HepG2 (cell line): ENCODE measurements around the gene GANC. TPM values are rescaled to one million over a fixed set of nuclear protein-coding genes. Genes with fewer than 3 reads are reported as not detected.

ENCODE experiments used
- ATAC-seq: fragments of 200-7000 bp; cut with Tn5 transposase; 3 replicates; pipeline ENCODE4 v1.9.1; 2020; ENCODE audit warnings: mild to moderate bottlenecking, moderate library complexity
- BruUV-seq: library from RNA; stranded (reverse); fragments of 400-500 nt; replicated peaks from 2 replicates; lab custom pipeline; 2021; lab: Mats Ljungman, UMichigan
- CTCF ChIA-PET: fragments of 300-600 bp; formaldehyde crosslinking; extraction: SDS; loops from one replicate; lab custom pipeline; 2021; ENCODE audit warnings: low total read pairs, inconsistent platforms, low intra/inter-chr PET ratio; lab: Yijun Ruan, JAX
- POLR2A ChIA-PET: fragments of 350-600 bp; sonication (Branson Sonifier 250); formaldehyde crosslinking; loops from one replicate; lab custom pipeline; 2020; ENCODE audit warnings: antibody characterized with exemption, inconsistent platforms; lab: Yijun Ruan, JAX
- DNase-seq: peaks from one replicate; pipeline ENCODE4 v3.0.0-alpha.2; 2015; ENCODE audit warnings: low spot score
- FAIRE-seq: peaks from 3 replicates; lab custom pipeline; 2011; peaks lifted over from hg19 to GRCh38; lab: Jason Lieb, UNC
- H2AFZ ChIP-seq: one replicate; pipeline ENCODE4 v1.6.1; 2011; ENCODE audit warnings: low read length, inconsistent platforms
- H3K27ac ChIP-seq: fragments of 300-600 bp; 3 replicates; pipeline ENCODE4 v1.8.0; 2011; ENCODE audit warnings: mixed run types, mild to moderate bottlenecking, mixed read lengths, low read length, inconsistent platforms; ENCODE audit not compliant: insufficient read depth; ENCODE audit errors: extremely low read length
- H3K27me3 ChIP-seq, 2 experiments: fragments of 200-600 bp in 1 of 2; 2 replicates in 1 of 2; 3 replicates in 1 of 2; pipeline versions ENCODE4 v1.6.0 to v1.8.0; 2011; ENCODE audit warnings: low read length in 2 of 2, mild to moderate bottlenecking in 2 of 2, moderate library complexity in 2 of 2, inconsistent platforms in 1 of 2; ENCODE audit not compliant: insufficient read depth in 2 of 2, control insufficient read depth in 1 of 2
- H3K36me3 ChIP-seq, 2 experiments: fragments of 200-600 bp in 1 of 2; replicated peaks in 1 of 2; 2 replicates in 1 of 2; 3 replicates in 1 of 2; pipeline versions ENCODE4 v1.5.1 to v1.8.0; 2011; ENCODE audit warnings: low read length in 2 of 2, inconsistent platforms in 1 of 2; ENCODE audit not compliant: insufficient read depth in 2 of 2, control insufficient read depth in 1 of 2
- H3K4me1 ChIP-seq: 2 replicates; pipeline ENCODE4 v1.5.1; 2012; ENCODE audit warnings: low read length, inconsistent platforms; ENCODE audit not compliant: insufficient read depth
- H3K4me2 ChIP-seq: 2 replicates; pipeline ENCODE4 v1.6.0; 2011; ENCODE audit warnings: low read depth, low read length, inconsistent platforms
- H3K4me3 ChIP-seq, 3 experiments: fragments of 200-600 bp in 1 of 3; sonication (generic), shearing (Covaris generic) in 1 of 3; replicated peaks in 1 of 3; 2 replicates each; pipeline ENCODE4 v1.5.1; 2011 to 2016; ENCODE audit warnings: low read length in 3 of 3, inconsistent platforms in 2 of 3, low read depth in 2 of 3, mild to moderate bottlenecking in 2 of 3, control low read depth in 1 of 3, mixed read lengths in 1 of 3; ENCODE audit not compliant: insufficient read depth in 1 of 3
- H3K79me2 ChIP-seq: one replicate; pipeline ENCODE4 v1.6.1; 2011; ENCODE audit warnings: low read length, inconsistent platforms; ENCODE audit not compliant: insufficient read depth
- H3K9ac ChIP-seq: 2 replicates; pipeline ENCODE4 v1.6.0; 2011; ENCODE audit warnings: mild to moderate bottlenecking, low read depth, low read length, inconsistent platforms; ENCODE audit not compliant: insufficient read depth
- H3K9me3 ChIP-seq: 2 replicates; pipeline ENCODE4 v1.5.1; 2012; ENCODE audit warnings: mild to moderate bottlenecking, low read length
- H4K20me1 ChIP-seq: 2 replicates; pipeline ENCODE4 v1.6.0; 2011; ENCODE audit warnings: inconsistent platforms, mild to moderate bottlenecking, low read length, moderate library complexity; ENCODE audit not compliant: insufficient read depth
- PRMT3 ChIP-seq: sonication (generic); formaldehyde crosslinking; IDR thresholded peaks from 2 replicates; pipeline ENCODE4 v1.8.1; 2022; ENCODE audit warnings: low read depth, mild to moderate bottlenecking, moderate library complexity, missing genetic modification reagents, borderline replicate concordance
- RAD21 ChIP-seq: fragments of 450-650 bp; formaldehyde crosslinking; IDR thresholded peaks from 2 replicates; pipeline ENCODE4 v1.5.0; 2020; ENCODE audit warnings: mild to moderate bottlenecking
- SETDB1 ChIP-seq: sonication (generic); formaldehyde crosslinking; IDR thresholded peaks from 2 replicates; pipeline ENCODE4 v1.5.1; 2020; ENCODE audit warnings: missing genetic modification reagents, mild to moderate bottlenecking, borderline replicate concordance
- ZC3H13 ChIP-seq: sonication (generic); formaldehyde crosslinking; IDR thresholded peaks from 2 replicates; pipeline ENCODE4 v1.8.1; 2023; ENCODE audit warnings: mild to moderate bottlenecking, missing genetic modification reagents, moderate library complexity
- ZMYM4 ChIP-seq: sonication (generic); formaldehyde crosslinking; IDR thresholded peaks from 2 replicates; pipeline ENCODE4 v1.8.1; 2023; ENCODE audit warnings: mild to moderate bottlenecking, missing genetic modification reagents
- ZNF3 ChIP-seq: IDR thresholded peaks from 2 replicates; pipeline ENCODE4 v1.7.0; 2017; ENCODE audit warnings: inconsistent platforms
- ZNF576 ChIP-seq: sonication (generic); formaldehyde crosslinking; IDR thresholded peaks from 2 replicates; pipeline ENCODE4 v1.4.0; 2020; ENCODE audit warnings: mild to moderate bottlenecking, missing genetic modification reagents
- ZNF691 ChIP-seq: sonication (generic); formaldehyde crosslinking; IDR thresholded peaks from 2 replicates; pipeline ENCODE4 v1.4.0; 2020; ENCODE audit warnings: missing genetic modification reagents, low read depth, mild to moderate bottlenecking, borderline replicate concordance
- ZNF747 ChIP-seq: sonication (generic); formaldehyde crosslinking; IDR thresholded peaks from 2 replicates; pipeline ENCODE4 v1.8.1; 2023; ENCODE audit warnings: missing genetic modification reagents, mild to moderate bottlenecking, borderline replicate concordance
- WGBS: methylation state at CpG from one replicate; pipeline ENCODE4 v1.1.6; 2017; ENCODE audit warnings: low lambda C conversion rate; 5-methylcytosine and 5-hydroxymethylcytosine counted together
- in situ Hi-C: cut with HindIII; loops from 2 replicates; pipeline ENCODE4 v1.10.0; 2017; ENCODE audit warnings: low pct_unique_long_range_greater_than_20kb; ENCODE audit not compliant: extremely low pct_ligation_motif_present
- intact Hi-C: fragments of 100-400 bp; cut with micrococcal nuclease; formaldehyde crosslinking; loops from one replicate; pipeline ENCODE4 v1.10.0; 2022; ENCODE audit not compliant: unreplicated experiment
- polyA plus RNA-seq, 8 experiments: library from polyadenylated mRNA; depleted of rRNA in 3 of 8; stranded (reverse) in 7 of 8; unstranded in 1 of 8; fragments of >200 nt; fragmentation: Illumina TruSeq in 4 of 8; extraction: Trizol in 4 of 8; gene quantifications; 2 replicates each; pipeline versions ENCODE4 v1.2.1 to v1.2.3, GENCODE V29; 2011 to 2016; ENCODE audit warnings: low read depth in 4 of 8, missing spikeins in 1 of 8, mixed read lengths in 1 of 8; ENCODE audit not compliant: insufficient read depth in 1 of 8
- total RNA-seq, 5 experiments: library from RNA; depleted of rRNA; stranded (reverse); fragments of >200 nt; fragmentation: Illumina TruSeq; extraction: Trizol; gene quantifications; 2 replicates each; pipeline ENCODE4 v1.2.3, GENCODE V29; 2016; ENCODE audit warnings: low read depth in 1 of 5

Gene GANC
- total and polyA plus RNA-seq, 2 of the 13 experiments (the other 11 are each of a cell fraction or from before 2014, with no cell fraction given) = 17.0 to 21.0 TPM

- in situ Hi-C loops = no loop called here
- Histone ChIP-seq H3K36me3 (peaks cover 6 to 13% of the 10 kb centered on the region in 2 experiments; a peak in 1 of 5 replicates), H3K4me2 (no peak overlapping the region), H3K4me1 (peaks cover 33% of the 10 kb centered on the region), H3K27me3 (no peaks in the 10 kb centered on the region), H3K79me2 (no peaks in the 10 kb centered on the region), H2AFZ (no peak overlapping the region), H4K20me1 (no peaks in the 10 kb centered on the region), H3K9ac (no peak overlapping the region), H3K27ac (no peak overlapping the region), H3K4me3 (no peak overlapping the region), H3K9me3 (no peaks in the 10 kb centered on the region)
- ATAC-seq (no peak), DNase-seq (no peak), FAIRE-seq (no peak)
- TF ChIP-seq SETDB1 (CRISPR knock-in tag) (no peak), PRMT3 (CRISPR knock-in tag) (no peak), ZNF576 (CRISPR knock-in tag) (no peak), RAD21 (CRISPR knock-in tag) (no peak), ZC3H13 (no peak)
- intact Hi-C loops = no loop called here
- no TSS peak for BruUV-seq
- CTCF ChIA-PET = no interaction called here
- POLR2A ChIA-PET = no interaction called here
Measured at GRCh38 chr15:42284551-42284950, 11.6 kb downstream of the GANC start.

GRCh38 chr15:42285034-42285433, 12.0 kb downstream of the GANC start:
- Histone ChIP-seq H3K9me3 (no peaks in the 10 kb centered on the region), H3K79me2 (no peaks in the 10 kb centered on the region), H3K4me3 (no peak overlapping the region), H2AFZ (no peak overlapping the region), H3K4me1 (peaks cover 33% of the 10 kb centered on the region), H3K27me3 (no peaks in the 10 kb centered on the region), H3K27ac (peak overlapping the region; percentile 22), H3K9ac (no peak overlapping the region), H3K36me3 (peaks cover 6 to 13% of the 10 kb centered on the region in 2 experiments; a peak in 1 of 5 replicates), H3K4me2 (no peak overlapping the region), H4K20me1 (no peaks in the 10 kb centered on the region)
- TF ChIP-seq ZNF747 (CRISPR knock-in tag) (no peak), ZNF691 (CRISPR knock-in tag) (no peak), ZMYM4 (CRISPR knock-in tag) (no peak), ZNF3 (CRISPR knock-in tag) (no peak)
- intact Hi-C loops = no loop called here
- in situ Hi-C loops = no loop called here
- no peak for FAIRE-seq
- no TSS peak for BruUV-seq
- WGBS = 94% methylated on average over 1 of the region's 1 CpG
- no peak for ATAC-seq
- POLR2A ChIA-PET = interaction anchor here (0.9 kb wide), 1 partner anchor 12 kb away, joined by 5 read pairs; the partner anchor contains the start of genes GANC and TMEM87A
- CTCF ChIA-PET = no interaction called here
- no peak for DNase-seq
